GM19324 (cell line): ENCODE measurements around the gene NSMCE3.
"Not testable (repeated sequence)": the region's sequence is repeated elsewhere in the genome, so short reads cannot be mapped to it uniquely, and the experiment has no call there.

Source experiments
- ATAC-seq: cut with Tn5 transposase; IDR thresholded peaks from one replicate; pipeline ENCODE4 v1.9.1; 2021; ENCODE audit warnings: mild to moderate bottlenecking, moderate library complexity; ENCODE audit not compliant: unreplicated experiment, low FRiP score

Gene NSMCE3

GRCh38 chr15:29270976-29271375 lies 1.4 kb upstream of the NSMCE3 start:
- ATAC-seq: no peak

GRCh38 chr15:29270169-29270955 lies 740 bp upstream of the NSMCE3 start:
- peak; percentile 34 for ATAC-seq

GRCh38 chr15:29268706-29269484 lies 727 bp downstream of the NSMCE3 start:
- ATAC-seq: peak; percentile 23

- no peak for ATAC-seq
Measured at GRCh38 chr15:29266052-29266582, 3.5 kb downstream of the NSMCE3 start.

- no peak for ATAC-seq
Measured at GRCh38 chr15:29263289-29263688, 6.3 kb downstream of the NSMCE3 start.

GRCh38 chr15:29262738-29263137 lies 6.9 kb downstream of the NSMCE3 start:
- no peak for ATAC-seq

- ATAC-seq: no peak
Measured at GRCh38 chr15:29260896-29261295, 8.7 kb downstream of the NSMCE3 start.

GRCh38 chr15:29259233-29259632 lies 10.4 kb downstream of the NSMCE3 start:
- no peak for ATAC-seq

GRCh38 chr15:29252234-29252633 lies 17.4 kb downstream of the NSMCE3 start:
- ATAC-seq: no peak

- ATAC-seq: no peak
Measured at GRCh38 chr15:29244544-29244943, 25.1 kb downstream of the NSMCE3 start.

- no peak for ATAC-seq
Measured at GRCh38 chr15:29244123-29244522, 25.5 kb downstream of the NSMCE3 start.

- ATAC-seq: no peak
Measured at GRCh38 chr15:29242456-29243242, 27.0 kb downstream of the NSMCE3 start.

- no peak for ATAC-seq
Measured at GRCh38 chr15:29241207-29241606, 28.4 kb downstream of the NSMCE3 start.

GRCh38 chr15:29239395-29239794 lies 30.2 kb downstream of the NSMCE3 start:
- no peak for ATAC-seq

GRCh38 chr15:29233566-29233965 lies 36.1 kb downstream of the NSMCE3 start:
- ATAC-seq: no peak

GRCh38 chr15:29226436-29227208 lies 43.0 kb downstream of the NSMCE3 start:
- no peak for ATAC-seq

GRCh38 chr15:29225534-29226234 lies 43.9 kb downstream of the NSMCE3 start:
- ATAC-seq: no peak

GRCh38 chr15:29224987-29225363 lies 44.6 kb downstream of the NSMCE3 start:
- ATAC-seq: not testable (repeated sequence)

- not testable (repeated sequence) for ATAC-seq
Measured at GRCh38 chr15:29224235-29224986, 45.2 kb downstream of the NSMCE3 start.
